GM23338 (cell line): ENCODE measurements around the gene ROBO1. TPM values are rescaled to one million over a fixed set of nuclear protein-coding genes. Genes with fewer than 3 reads are reported as not detected.

Experiments
- ATAC-seq: fragments of 200-7000 bp; cut with Tn5 transposase; 3 replicates; pipeline ENCODE4 v1.9.1; 2020
- DNase-seq: peaks from one replicate; pipeline ENCODE4 v3.0.0-alpha.2; 2015; ENCODE audit warnings: low spot score
- H2AFZ ChIP-seq: fragments of 200-600 bp; sonication (generic); 2 replicates; pipeline ENCODE4 v1.8.0; 2016; ENCODE audit warnings: antibody characterized with exemption, mild to moderate bottlenecking, moderate library complexity
- H3F3A ChIP-seq: fragments of 200-600 bp; sonication (generic); replicated peaks from 2 replicates; pipeline ENCODE4 v1.8.0; 2017; ENCODE audit warnings: antibody characterized with exemption, mixed run types, low read depth
- H3K27ac ChIP-seq: fragments of 200-600 bp; sonication (generic); 2 replicates; pipeline ENCODE4 v1.6.1; 2016; ENCODE audit warnings: low read depth
- H3K27me3 ChIP-seq: fragments of 200-600 bp; sonication (generic); 2 replicates; pipeline ENCODE4 v1.8.0; 2016; ENCODE audit warnings: mild to moderate bottlenecking, mixed run types, moderate library complexity; ENCODE audit not compliant: insufficient read depth
- H3K36me3 ChIP-seq: fragments of 200-600 bp; sonication (generic); 2 replicates; pipeline ENCODE4 v1.8.0; 2016; ENCODE audit warnings: mild to moderate bottlenecking; ENCODE audit not compliant: insufficient read depth
- H3K4me1 ChIP-seq: fragments of 200-600 bp; sonication (generic); 2 replicates; pipeline ENCODE4 v1.8.0; 2016; ENCODE audit warnings: mild to moderate bottlenecking, moderate library complexity; ENCODE audit not compliant: insufficient read depth
- H3K4me2 ChIP-seq: fragments of 200-600 bp; sonication (generic); 2 replicates; pipeline ENCODE4 v1.7.1; 2017; ENCODE audit warnings: mixed run types
- H3K4me3 ChIP-seq: fragments of 200-600 bp; sonication (generic); 2 replicates; pipeline ENCODE4 v1.6.1; 2016; ENCODE audit warnings: mixed run types
- H3K79me2 ChIP-seq: fragments of 200-600 bp; sonication (generic); replicated peaks from 2 replicates; pipeline ENCODE4 v1.8.0; 2017; ENCODE audit warnings: mild to moderate bottlenecking; ENCODE audit not compliant: insufficient read depth
- H3K9me2 ChIP-seq: fragments of 200-600 bp; sonication (generic); 2 replicates; pipeline ENCODE4 v1.8.0; 2017; ENCODE audit not compliant: insufficient read depth
- H4K20me1 ChIP-seq: fragments of 200-600 bp; sonication (generic); replicated peaks from 2 replicates; pipeline ENCODE4 v1.8.0; 2017; ENCODE audit warnings: mild to moderate bottlenecking; ENCODE audit not compliant: insufficient read depth
- H3K27ac Mint-ChIP-seq: 2 replicates; pipeline ENCODE4 v1.8.0; 2020; ENCODE audit warnings: inconsistent platforms, mild to moderate bottlenecking, moderate library complexity, mixed read lengths
- H3K27me3 Mint-ChIP-seq: 3 replicates; pipeline ENCODE4 v1.8.0; 2022; ENCODE audit warnings: low read depth, mild to moderate bottlenecking, moderate library complexity, mixed read lengths, inconsistent platforms; ENCODE audit not compliant: insufficient read depth, poor library complexity
- H3K36me3 Mint-ChIP-seq: 3 replicates; pipeline ENCODE4 v1.8.0; 2021; ENCODE audit warnings: low read depth, mild to moderate bottlenecking, inconsistent platforms, moderate library complexity, mixed read lengths
- H3K4me1 Mint-ChIP-seq: 3 replicates; pipeline ENCODE4 v1.8.0; 2020; ENCODE audit warnings: mild to moderate bottlenecking, inconsistent platforms, mixed read lengths
- H3K4me3 Mint-ChIP-seq: 3 replicates; pipeline ENCODE4 v1.8.0; 2021; ENCODE audit warnings: moderate library complexity, mild to moderate bottlenecking, inconsistent platforms, mixed read lengths
- H3K9me3 Mint-ChIP-seq: 3 replicates; pipeline ENCODE4 v1.8.0; 2020; ENCODE audit warnings: moderate library complexity, mild to moderate bottlenecking, inconsistent platforms, mixed read lengths
- CREB1 ChIP-seq: fragments of 250-450 bp; sonication (Bioruptor Pico); IDR thresholded peaks from 2 replicates; pipeline ENCODE4 v1.5.0; 2020; ENCODE audit warnings: low read depth, mild to moderate bottlenecking, moderate library complexity
- EZH2 ChIP-seq: fragments of 200-600 bp; sonication (generic); IDR thresholded peaks from one replicate; pipeline ENCODE4 v1.8.0; 2017; ENCODE audit warnings: antibody characterized with exemption, mild to moderate bottlenecking, low read depth; ENCODE audit not compliant: unreplicated experiment
- EZH2phosphoT487 ChIP-seq: fragments of 200-600 bp; sonication (generic); IDR thresholded peaks from one replicate; pipeline ENCODE4 v1.8.1; 2018; ENCODE audit warnings: antibody characterized with exemption; ENCODE audit not compliant: unreplicated experiment
- JUNB ChIP-seq: IDR thresholded peaks from one replicate; pipeline ENCODE4 v1.6.1; 2016; ENCODE audit warnings: antibody characterized with exemption; ENCODE audit not compliant: unreplicated experiment
- NANOG ChIP-seq: IDR thresholded peaks from 2 replicates; pipeline ENCODE4 v1.6.1; 2016; ENCODE audit warnings: antibody characterized with exemption, borderline replicate concordance
- POLR2AphosphoS5 ChIP-seq: IDR thresholded peaks from 2 replicates; pipeline ENCODE4 v1.6.1; 2016; ENCODE audit warnings: antibody characterized with exemption, low read depth
- STAT1 ChIP-seq: IDR thresholded peaks from one replicate; pipeline ENCODE4 v1.6.1; 2016; ENCODE audit warnings: antibody characterized with exemption; ENCODE audit not compliant: unreplicated experiment
- ZNF114 ChIP-seq: fragments of 250-450 bp; sonication (Bioruptor Pico); IDR thresholded peaks from 2 replicates; pipeline ENCODE4 v1.5.0; 2020; ENCODE audit warnings: mild to moderate bottlenecking, moderate library complexity
- polyA plus RNA-seq: library from polyadenylated mRNA; unstranded; fragments of >200 nt; fragmentation: Nextera tagmentation; extraction: Ambion mirVana; gene quantifications from 2 replicates; pipeline ENCODE4 v1.2.1, GENCODE V29; 2016
- total RNA-seq: library from RNA; depleted of rRNA; stranded (reverse); fragments of >200 nt; shearing (Covaris generic); gene quantifications from 2 replicates; pipeline ENCODE4 v1.2.3, GENCODE V29; 2014
- TF ChIP-seq, protein P1 (sequence below), 2 experiments: fragments of 200-600 bp in 1 of 2; sonication (generic) in 1 of 2; conservative IDR thresholded peaks; 2 replicates each; pipeline versions ENCODE4 v1.5.1 to v1.6.1; 2016 to 2017; ENCODE audit warnings: antibody characterized with exemption in 2 of 2, low read depth in 2 of 2, mild to moderate bottlenecking in 2 of 2, moderate library complexity in 1 of 2
- TF ChIP-seq, protein P2 (sequence below): IDR thresholded peaks from 2 replicates; pipeline ENCODE4 v1.6.1; 2016; ENCODE audit warnings: antibody characterized with exemption
- TF ChIP-seq, protein P3 (sequence below): fragments of 250-450 bp; sonication (Bioruptor Pico); IDR thresholded peaks from 2 replicates; pipeline ENCODE4 v1.5.0; 2020; ENCODE audit warnings: mild to moderate bottlenecking, moderate library complexity
- TF ChIP-seq, protein P4 (sequence below): IDR thresholded peaks from one replicate; pipeline ENCODE4 v1.6.1; 2018; ENCODE audit warnings: antibody characterized with exemption; ENCODE audit not compliant: unreplicated experiment

ROBO1 gene
- total and polyA plus RNA-seq, 2 experiments from 2014 or later = 19.2 to 78.3 TPM

DNA sequence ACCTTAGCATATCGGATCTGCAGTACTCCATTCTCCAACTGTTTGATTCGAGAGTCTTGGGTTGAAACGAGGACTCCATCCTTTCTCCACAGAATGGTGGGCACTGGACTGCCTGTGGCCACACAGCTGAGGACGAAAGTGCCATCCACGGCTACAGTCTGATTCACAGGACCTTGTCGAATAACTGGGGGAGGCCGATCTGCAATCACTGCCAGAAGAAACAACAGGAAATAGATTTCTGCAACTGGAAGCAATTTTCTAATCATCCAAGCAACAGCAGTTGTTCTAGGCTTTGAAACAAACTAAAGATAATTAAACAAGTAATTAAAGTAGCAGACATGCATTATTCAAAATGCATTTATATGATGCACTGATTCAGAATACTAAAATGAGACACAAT lies 1097.7 kb downstream of the ROBO1 start:
- no peak overlapping the region for H3K4me3 Mint-ChIP-seq
- Histone ChIP-seq H4K20me1 (no peaks in the 10 kb centered on the region), H3K9me2 (peaks cover 2% of the 10 kb centered on the region; the same call in 1 of the 2 replicates), H2AFZ (no peak overlapping the region), H3K4me1 (no peaks in the 10 kb centered on the region; the same call in 1 of the 2 replicates), H3K79me2 (no peaks in the 10 kb centered on the region), H3F3A (no peaks in the 10 kb centered on the region), H3K4me3 (no peak overlapping the region), H3K27ac (no peak overlapping the region), H3K27me3 (no peaks in the 10 kb centered on the region), H3K4me2 (no peak overlapping the region), H3K36me3 (peaks cover 18% of the 10 kb centered on the region)
- H3K27ac Mint-ChIP-seq = peak overlapping the region; percentile 40; the same call in 1 of the 2 replicates
- H3K36me3 Mint-ChIP-seq = peaks cover 25% of the 10 kb centered on the region
- no peak for TF ChIP-seq STAT1
- no peak for TF ChIP-seq JUNB
- TF ChIP-seq, protein P1, sequence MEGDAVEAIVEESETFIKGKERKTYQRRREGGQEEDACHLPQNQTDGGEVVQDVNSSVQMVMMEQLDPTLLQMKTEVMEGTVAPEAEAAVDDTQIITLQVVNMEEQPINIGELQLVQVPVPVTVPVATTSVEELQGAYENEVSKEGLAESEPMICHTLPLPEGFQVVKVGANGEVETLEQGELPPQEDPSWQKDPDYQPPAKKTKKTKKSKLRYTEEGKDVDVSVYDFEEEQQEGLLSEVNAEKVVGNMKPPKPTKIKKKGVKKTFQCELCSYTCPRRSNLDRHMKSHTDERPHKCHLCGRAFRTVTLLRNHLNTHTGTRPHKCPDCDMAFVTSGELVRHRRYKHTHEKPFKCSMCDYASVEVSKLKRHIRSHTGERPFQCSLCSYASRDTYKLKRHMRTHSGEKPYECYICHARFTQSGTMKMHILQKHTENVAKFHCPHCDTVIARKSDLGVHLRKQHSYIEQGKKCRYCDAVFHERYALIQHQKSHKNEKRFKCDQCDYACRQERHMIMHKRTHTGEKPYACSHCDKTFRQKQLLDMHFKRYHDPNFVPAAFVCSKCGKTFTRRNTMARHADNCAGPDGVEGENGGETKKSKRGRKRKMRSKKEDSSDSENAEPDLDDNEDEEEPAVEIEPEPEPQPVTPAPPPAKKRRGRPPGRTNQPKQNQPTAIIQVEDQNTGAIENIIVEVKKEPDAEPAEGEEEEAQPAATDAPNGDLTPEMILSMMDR (conservative IDR thresholded peaks at IDR 0.05; ENCODE audit: low read depth in 2 of 2) = no peak
- TF ChIP-seq, protein P2, sequence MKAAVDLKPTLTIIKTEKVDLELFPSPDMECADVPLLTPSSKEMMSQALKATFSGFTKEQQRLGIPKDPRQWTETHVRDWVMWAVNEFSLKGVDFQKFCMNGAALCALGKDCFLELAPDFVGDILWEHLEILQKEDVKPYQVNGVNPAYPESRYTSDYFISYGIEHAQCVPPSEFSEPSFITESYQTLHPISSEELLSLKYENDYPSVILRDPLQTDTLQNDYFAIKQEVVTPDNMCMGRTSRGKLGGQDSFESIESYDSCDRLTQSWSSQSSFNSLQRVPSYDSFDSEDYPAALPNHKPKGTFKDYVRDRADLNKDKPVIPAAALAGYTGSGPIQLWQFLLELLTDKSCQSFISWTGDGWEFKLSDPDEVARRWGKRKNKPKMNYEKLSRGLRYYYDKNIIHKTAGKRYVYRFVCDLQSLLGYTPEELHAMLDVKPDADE = no peak
- no peak for TF ChIP-seq NANOG
- TF ChIP-seq POLR2AphosphoS5 = no peak
- TF ChIP-seq CREB1 (CRISPR knock-in tag) = no peak
- no peak for TF ChIP-seq ZNF114 (CRISPR knock-in tag)
- TF ChIP-seq EZH2 = no peak
- TF ChIP-seq, protein P3, sequence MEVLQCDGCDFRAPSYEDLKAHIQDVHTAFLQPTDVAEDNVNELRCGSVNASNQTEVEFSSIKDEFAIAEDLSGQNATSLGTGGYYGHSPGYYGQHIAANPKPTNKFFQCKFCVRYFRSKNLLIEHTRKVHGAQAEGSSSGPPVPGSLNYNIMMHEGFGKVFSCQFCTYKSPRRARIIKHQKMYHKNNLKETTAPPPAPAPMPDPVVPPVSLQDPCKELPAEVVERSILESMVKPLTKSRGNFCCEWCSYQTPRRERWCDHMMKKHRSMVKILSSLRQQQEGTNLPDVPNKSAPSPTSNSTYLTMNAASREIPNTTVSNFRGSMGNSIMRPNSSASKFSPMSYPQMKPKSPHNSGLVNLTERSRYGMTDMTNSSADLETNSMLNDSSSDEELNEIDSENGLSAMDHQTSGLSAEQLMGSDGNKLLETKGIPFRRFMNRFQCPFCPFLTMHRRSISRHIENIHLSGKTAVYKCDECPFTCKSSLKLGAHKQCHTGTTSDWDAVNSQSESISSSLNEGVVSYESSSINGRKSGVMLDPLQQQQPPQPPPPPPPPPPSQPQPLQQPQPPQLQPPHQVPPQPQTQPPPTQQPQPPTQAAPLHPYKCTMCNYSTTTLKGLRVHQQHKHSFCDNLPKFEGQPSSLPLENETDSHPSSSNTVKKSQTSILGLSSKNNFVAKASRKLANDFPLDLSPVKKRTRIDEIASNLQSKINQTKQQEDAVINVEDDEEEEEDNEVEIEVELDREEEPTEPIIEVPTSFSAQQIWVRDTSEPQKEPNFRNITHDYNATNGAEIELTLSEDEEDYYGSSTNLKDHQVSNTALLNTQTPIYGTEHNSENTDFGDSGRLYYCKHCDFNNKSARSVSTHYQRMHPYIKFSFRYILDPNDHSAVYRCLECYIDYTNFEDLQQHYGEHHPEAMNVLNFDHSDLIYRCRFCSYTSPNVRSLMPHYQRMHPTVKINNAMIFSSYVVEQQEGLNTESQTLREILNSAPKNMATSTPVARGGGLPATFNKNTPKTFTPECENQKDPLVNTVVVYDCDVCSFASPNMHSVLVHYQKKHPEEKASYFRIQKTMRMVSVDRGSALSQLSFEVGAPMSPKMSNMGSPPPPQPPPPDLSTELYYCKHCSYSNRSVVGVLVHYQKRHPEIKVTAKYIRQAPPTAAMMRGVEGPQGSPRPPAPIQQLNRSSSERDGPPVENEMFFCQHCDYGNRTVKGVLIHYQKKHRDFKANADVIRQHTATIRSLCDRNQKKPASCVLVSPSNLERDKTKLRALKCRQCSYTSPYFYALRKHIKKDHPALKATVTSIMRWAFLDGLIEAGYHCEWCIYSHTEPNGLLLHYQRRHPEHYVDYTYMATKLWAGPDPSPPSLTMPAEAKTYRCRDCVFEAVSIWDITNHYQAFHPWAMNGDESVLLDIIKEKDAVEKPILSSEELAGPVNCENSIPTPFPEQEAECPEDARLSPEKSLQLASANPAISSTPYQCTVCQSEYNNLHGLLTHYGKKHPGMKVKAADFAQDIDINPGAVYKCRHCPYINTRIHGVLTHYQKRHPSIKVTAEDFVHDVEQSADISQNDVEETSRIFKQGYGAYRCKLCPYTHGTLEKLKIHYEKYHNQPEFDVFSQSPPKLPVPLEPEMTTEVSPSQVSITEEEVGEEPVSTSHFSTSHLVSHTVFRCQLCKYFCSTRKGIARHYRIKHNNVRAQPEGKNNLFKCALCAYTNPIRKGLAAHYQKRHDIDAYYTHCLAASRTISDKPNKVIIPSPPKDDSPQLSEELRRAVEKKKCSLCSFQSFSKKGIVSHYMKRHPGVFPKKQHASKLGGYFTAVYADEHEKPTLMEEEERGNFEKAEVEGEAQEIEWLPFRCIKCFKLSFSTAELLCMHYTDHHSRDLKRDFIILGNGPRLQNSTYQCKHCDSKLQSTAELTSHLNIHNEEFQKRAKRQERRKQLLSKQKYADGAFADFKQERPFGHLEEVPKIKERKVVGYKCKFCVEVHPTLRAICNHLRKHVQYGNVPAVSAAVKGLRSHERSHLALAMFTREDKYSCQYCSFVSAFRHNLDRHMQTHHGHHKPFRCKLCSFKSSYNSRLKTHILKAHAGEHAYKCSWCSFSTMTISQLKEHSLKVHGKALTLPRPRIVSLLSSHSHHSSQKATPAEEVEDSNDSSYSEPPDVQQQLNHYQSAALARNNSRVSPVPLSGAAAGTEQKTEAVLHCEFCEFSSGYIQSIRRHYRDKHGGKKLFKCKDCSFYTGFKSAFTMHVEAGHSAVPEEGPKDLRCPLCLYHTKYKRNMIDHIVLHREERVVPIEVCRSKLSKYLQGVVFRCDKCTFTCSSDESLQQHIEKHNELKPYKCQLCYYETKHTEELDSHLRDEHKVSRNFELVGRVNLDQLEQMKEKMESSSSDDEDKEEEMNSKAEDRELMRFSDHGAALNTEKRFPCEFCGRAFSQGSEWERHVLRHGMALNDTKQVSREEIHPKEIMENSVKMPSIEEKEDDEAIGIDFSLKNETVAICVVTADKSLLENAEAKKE (CRISPR knock-in tag) = no peak
- no peak for TF ChIP-seq EZH2phosphoT487
- TF ChIP-seq, protein P4, sequence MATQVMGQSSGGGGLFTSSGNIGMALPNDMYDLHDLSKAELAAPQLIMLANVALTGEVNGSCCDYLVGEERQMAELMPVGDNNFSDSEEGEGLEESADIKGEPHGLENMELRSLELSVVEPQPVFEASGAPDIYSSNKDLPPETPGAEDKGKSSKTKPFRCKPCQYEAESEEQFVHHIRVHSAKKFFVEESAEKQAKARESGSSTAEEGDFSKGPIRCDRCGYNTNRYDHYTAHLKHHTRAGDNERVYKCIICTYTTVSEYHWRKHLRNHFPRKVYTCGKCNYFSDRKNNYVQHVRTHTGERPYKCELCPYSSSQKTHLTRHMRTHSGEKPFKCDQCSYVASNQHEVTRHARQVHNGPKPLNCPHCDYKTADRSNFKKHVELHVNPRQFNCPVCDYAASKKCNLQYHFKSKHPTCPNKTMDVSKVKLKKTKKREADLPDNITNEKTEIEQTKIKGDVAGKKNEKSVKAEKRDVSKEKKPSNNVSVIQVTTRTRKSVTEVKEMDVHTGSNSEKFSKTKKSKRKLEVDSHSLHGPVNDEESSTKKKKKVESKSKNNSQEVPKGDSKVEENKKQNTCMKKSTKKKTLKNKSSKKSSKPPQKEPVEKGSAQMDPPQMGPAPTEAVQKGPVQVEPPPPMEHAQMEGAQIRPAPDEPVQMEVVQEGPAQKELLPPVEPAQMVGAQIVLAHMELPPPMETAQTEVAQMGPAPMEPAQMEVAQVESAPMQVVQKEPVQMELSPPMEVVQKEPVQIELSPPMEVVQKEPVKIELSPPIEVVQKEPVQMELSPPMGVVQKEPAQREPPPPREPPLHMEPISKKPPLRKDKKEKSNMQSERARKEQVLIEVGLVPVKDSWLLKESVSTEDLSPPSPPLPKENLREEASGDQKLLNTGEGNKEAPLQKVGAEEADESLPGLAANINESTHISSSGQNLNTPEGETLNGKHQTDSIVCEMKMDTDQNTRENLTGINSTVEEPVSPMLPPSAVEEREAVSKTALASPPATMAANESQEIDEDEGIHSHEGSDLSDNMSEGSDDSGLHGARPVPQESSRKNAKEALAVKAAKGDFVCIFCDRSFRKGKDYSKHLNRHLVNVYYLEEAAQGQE = no peak
- no peaks in the 10 kb centered on the region for H3K27me3 Mint-ChIP-seq
- ATAC-seq = no peak
- DNase-seq = no peak
- peaks cover 10% of the 10 kb centered on the region; the same call in 2 of the 3 replicates for H3K4me1 Mint-ChIP-seq
- H3K9me3 Mint-ChIP-seq = peaks cover 7% of the 10 kb centered on the region
